GM12878 (cell line): ENCODE data around the gene MCM3. TPM values are rescaled to one million over a fixed set of nuclear protein-coding genes. Genes with fewer than 3 reads are reported as not detected.

ENCODE experiments used
- BMI1 ChIP-seq: fragments of 450-650 bp; IDR thresholded peaks from 2 replicates; pipeline ENCODE4 v1.6.1; 2016; ENCODE audit warnings: mild to moderate bottlenecking, moderate library complexity, borderline replicate concordance
- CBX5 ChIP-seq: sonication (generic); IDR thresholded peaks from 2 replicates; pipeline ENCODE4 v1.6.1; 2016; ENCODE audit warnings: low read depth, moderate library complexity, mild to moderate bottlenecking, inconsistent platforms
- CUX1 ChIP-seq: IDR thresholded peaks from 2 replicates; pipeline ENCODE4 v1.6.1; 2012; ENCODE audit warnings: improper control_type of control experiment, low read depth, low read length; ENCODE audit not compliant: insufficient replicate concordance
- DPF2 ChIP-seq: fragments of 450-650 bp; IDR thresholded peaks from 2 replicates; pipeline ENCODE4 v1.6.1; 2017; ENCODE audit warnings: mild to moderate bottlenecking
- EP300 ChIP-seq, 2 experiments: fragments of 150-350 bp in 1 of 2; IDR thresholded peaks; 2 replicates each; pipeline ENCODE4 v1.6.1; 2011 to 2012; ENCODE audit warnings: low read depth in 2 of 2, low read length in 2 of 2, borderline replicate concordance in 1 of 2, improper control_type of control experiment in 1 of 2, inconsistent platforms in 1 of 2; ENCODE audit not compliant: control insufficient read depth in 1 of 2
- GABPA ChIP-seq: IDR thresholded peaks from 2 replicates; pipeline ENCODE4 v1.6.1; 2014; ENCODE audit warnings: antibody characterized with exemption, low read depth, mild to moderate bottlenecking, inconsistent platforms
- IRF4 ChIP-seq: IDR thresholded peaks from 2 replicates; pipeline ENCODE4 v1.6.1; 2011; ENCODE audit warnings: low read depth, low read length
- MEF2A ChIP-seq: IDR thresholded peaks from 2 replicates; pipeline ENCODE4 v1.6.1; 2011; ENCODE audit warnings: low read depth, mild to moderate bottlenecking, low read length, moderate library complexity; ENCODE audit not compliant: insufficient read depth
- MTA2 ChIP-seq: fragments of 450-650 bp; IDR thresholded peaks from 2 replicates; pipeline ENCODE4 v1.6.1; 2016; ENCODE audit warnings: low read depth, mild to moderate bottlenecking, moderate library complexity
- MXI1 ChIP-seq: fragments of 150-350 bp; IDR thresholded peaks from 2 replicates; pipeline ENCODE4 v1.6.1; 2011; ENCODE audit warnings: low read depth, mild to moderate bottlenecking, inconsistent platforms, low read length, improper control_type of control experiment
- NFYB ChIP-seq: IDR thresholded peaks from 2 replicates; pipeline ENCODE4 v1.6.1; 2011; ENCODE audit warnings: low read depth, mild to moderate bottlenecking, low read length, improper control_type of control experiment, moderate library complexity; ENCODE audit not compliant: insufficient read depth
- PAX5 ChIP-seq: IDR thresholded peaks from 2 replicates; pipeline ENCODE4 v1.6.1; 2011; ENCODE audit warnings: low read depth, low read length, borderline replicate concordance
- PBX3 ChIP-seq: IDR thresholded peaks from 2 replicates; pipeline ENCODE4 v1.6.1; 2011; ENCODE audit warnings: mild to moderate bottlenecking, low read depth, low read length, moderate library complexity; ENCODE audit not compliant: insufficient replicate concordance
- SIX5 ChIP-seq: IDR thresholded peaks from 2 replicates; pipeline ENCODE4 v1.6.1; 2011; ENCODE audit warnings: mild to moderate bottlenecking, low read depth, low read length, moderate library complexity; ENCODE audit not compliant: severe bottlenecking
- SKIL ChIP-seq: fragments of 450-650 bp; IDR thresholded peaks from 2 replicates; pipeline ENCODE4 v1.6.1; 2017; ENCODE audit warnings: mild to moderate bottlenecking, low read depth, inconsistent platforms; ENCODE audit not compliant: poor library complexity, severe bottlenecking
- SMC3 ChIP-seq: IDR thresholded peaks from 2 replicates; pipeline ENCODE4 v1.6.1; 2011; ENCODE audit warnings: low read length, improper control_type of control experiment, borderline replicate concordance
- STAT3 ChIP-seq: IDR thresholded peaks from 2 replicates; pipeline ENCODE4 v1.6.1; 2011; ENCODE audit warnings: low read depth, low read length, improper control_type of control experiment
- TCF7 ChIP-seq: IDR thresholded peaks from 2 replicates; pipeline ENCODE4 v1.6.1; 2014; ENCODE audit warnings: antibody characterized with exemption, borderline replicate concordance
- YY1 ChIP-seq: IDR thresholded peaks from 2 replicates; pipeline ENCODE4 v1.6.1; 2011; ENCODE audit warnings: low read depth, mild to moderate bottlenecking, low read length
- ZBED1 ChIP-seq: IDR thresholded peaks from 2 replicates; pipeline ENCODE4 v1.6.1; 2016; ENCODE audit warnings: borderline replicate concordance
- polyA plus RNA-seq, 11 experiments: library from polyadenylated mRNA; depleted of rRNA in 4 of 11; unstranded in 6 of 11; stranded (reverse) in 5 of 11; fragments of >200 nt; fragmentation: Nextera tagmentation in 4 of 11; fragmentation: Illumina TruSeq in 1 of 11; extraction: Ambion mirVana in 4 of 11; extraction: Trizol in 1 of 11; gene quantifications; 1 replicate in 1 of 11; 2 replicates in 10 of 11; pipeline versions ENCODE4 v1.2.1 to v1.2.3, GENCODE V29; 2011 to 2016; ENCODE audit warnings: inconsistent platforms in 2 of 11, missing spikeins in 2 of 11, low read depth in 1 of 11
- total RNA-seq, 4 experiments: library from RNA; depleted of rRNA in 3 of 4; stranded (reverse); fragments of >200 nt in 3 of 4; fragmentation: Illumina TruSeq in 1 of 4; extraction: Trizol in 1 of 4; gene quantifications; 2 replicates each; pipeline versions ENCODE4 v1.2.1 to v1.2.3, GENCODE V29; 2013 to 2021

Gene MCM3
- total and polyA plus RNA-seq, 10 of the 15 experiments (the other 5 are each of a cell fraction or from before 2014, with no cell fraction given): 74.1 to 265 (median 214) TPM

- peak; percentile 14; the same call in 1 of the 2 replicates for TF ChIP-seq GABPA
- peak; percentile 96 for TF ChIP-seq DPF2
- peak; percentile 75 for TF ChIP-seq CBX5
- peak; percentile 74 for TF ChIP-seq MXI1
- TF ChIP-seq TCF7: peak; percentile 93
- TF ChIP-seq YY1: 0 out of 2 replicates have a peak, but pooled peaks have one; percentile 34
- 0 out of 2 replicates have a peak, but pooled peaks have one; percentile 44 for TF ChIP-seq PAX5
- TF ChIP-seq MEF2A: peak; percentile 85
- TF ChIP-seq IRF4: peak; percentile 92
- 0 out of 2 replicates have a peak, but pooled peaks have one; percentile 44 for TF ChIP-seq ZBED1
- no peak for TF ChIP-seq PBX3
- TF ChIP-seq MTA2: peak; percentile 90
- no peak for TF ChIP-seq SIX5
- peak; percentile 6; the same call in 1 of the 2 replicates for TF ChIP-seq SMC3
- TF ChIP-seq STAT3: no peak
- no peak for TF ChIP-seq NFYB
- peak; percentile 54; the same call in 1 of the 2 replicates for TF ChIP-seq BMI1
- peak; percentile 67 for TF ChIP-seq SKIL
- TF ChIP-seq CUX1: peak; percentile 75
- TF ChIP-seq EP300 (IDR thresholded peaks at IDR 0.05; ENCODE audit: borderline replicate concordance in 1 of 2, control insufficient read depth in 1 of 2, low read depth in 2 of 2, low read length in 2 of 2): peak; percentile 78 to 95
Observed at GRCh38 chr6:52305948-52306767, 21.6 kb upstream of the MCM3 start (continued).
